GM23338 (cell line): Measurements from ENCODE around the gene PMIS2. TPM values are rescaled to one million over a fixed set of nuclear protein-coding genes. Genes with fewer than 3 reads are reported as not detected.

Experiments
- ATAC-seq: fragments of 200-7000 bp; cut with Tn5 transposase; 3 replicates; pipeline ENCODE4 v1.9.1; 2020
- DNase-seq: peaks from one replicate; pipeline ENCODE4 v3.0.0-alpha.2; 2015; ENCODE audit warnings: low spot score
- H2AFZ ChIP-seq: fragments of 200-600 bp; sonication (generic); 2 replicates; pipeline ENCODE4 v1.8.0; 2016; ENCODE audit warnings: antibody characterized with exemption, mild to moderate bottlenecking, moderate library complexity
- H3F3A ChIP-seq: fragments of 200-600 bp; sonication (generic); replicated peaks from 2 replicates; pipeline ENCODE4 v1.8.0; 2017; ENCODE audit warnings: antibody characterized with exemption, mixed run types, low read depth
- H3K27ac ChIP-seq: fragments of 200-600 bp; sonication (generic); 2 replicates; pipeline ENCODE4 v1.6.1; 2016; ENCODE audit warnings: low read depth
- H3K27me3 ChIP-seq: fragments of 200-600 bp; sonication (generic); 2 replicates; pipeline ENCODE4 v1.8.0; 2016; ENCODE audit warnings: mild to moderate bottlenecking, mixed run types, moderate library complexity; ENCODE audit not compliant: insufficient read depth
- H3K36me3 ChIP-seq: fragments of 200-600 bp; sonication (generic); 2 replicates; pipeline ENCODE4 v1.8.0; 2016; ENCODE audit warnings: mild to moderate bottlenecking; ENCODE audit not compliant: insufficient read depth
- H3K4me1 ChIP-seq: fragments of 200-600 bp; sonication (generic); 2 replicates; pipeline ENCODE4 v1.8.0; 2016; ENCODE audit warnings: mild to moderate bottlenecking, moderate library complexity; ENCODE audit not compliant: insufficient read depth
- H3K4me2 ChIP-seq: fragments of 200-600 bp; sonication (generic); 2 replicates; pipeline ENCODE4 v1.7.1; 2017; ENCODE audit warnings: mixed run types
- H3K4me3 ChIP-seq: fragments of 200-600 bp; sonication (generic); 2 replicates; pipeline ENCODE4 v1.6.1; 2016; ENCODE audit warnings: mixed run types
- H3K79me2 ChIP-seq: fragments of 200-600 bp; sonication (generic); replicated peaks from 2 replicates; pipeline ENCODE4 v1.8.0; 2017; ENCODE audit warnings: mild to moderate bottlenecking; ENCODE audit not compliant: insufficient read depth
- H3K9me2 ChIP-seq: fragments of 200-600 bp; sonication (generic); 2 replicates; pipeline ENCODE4 v1.8.0; 2017; ENCODE audit not compliant: insufficient read depth
- H4K20me1 ChIP-seq: fragments of 200-600 bp; sonication (generic); replicated peaks from 2 replicates; pipeline ENCODE4 v1.8.0; 2017; ENCODE audit warnings: mild to moderate bottlenecking; ENCODE audit not compliant: insufficient read depth
- H3K27ac Mint-ChIP-seq: 2 replicates; pipeline ENCODE4 v1.8.0; 2020; ENCODE audit warnings: inconsistent platforms, mild to moderate bottlenecking, moderate library complexity, mixed read lengths
- H3K27me3 Mint-ChIP-seq: 3 replicates; pipeline ENCODE4 v1.8.0; 2022; ENCODE audit warnings: low read depth, mild to moderate bottlenecking, moderate library complexity, mixed read lengths, inconsistent platforms; ENCODE audit not compliant: insufficient read depth, poor library complexity
- H3K36me3 Mint-ChIP-seq: 3 replicates; pipeline ENCODE4 v1.8.0; 2021; ENCODE audit warnings: low read depth, mild to moderate bottlenecking, inconsistent platforms, moderate library complexity, mixed read lengths
- H3K4me1 Mint-ChIP-seq: 3 replicates; pipeline ENCODE4 v1.8.0; 2020; ENCODE audit warnings: mild to moderate bottlenecking, inconsistent platforms, mixed read lengths
- H3K4me3 Mint-ChIP-seq: 3 replicates; pipeline ENCODE4 v1.8.0; 2021; ENCODE audit warnings: moderate library complexity, mild to moderate bottlenecking, inconsistent platforms, mixed read lengths
- H3K9me3 Mint-ChIP-seq: 3 replicates; pipeline ENCODE4 v1.8.0; 2020; ENCODE audit warnings: moderate library complexity, mild to moderate bottlenecking, inconsistent platforms, mixed read lengths
- CREB1 ChIP-seq: fragments of 250-450 bp; sonication (Bioruptor Pico); IDR thresholded peaks from 2 replicates; pipeline ENCODE4 v1.5.0; 2020; ENCODE audit warnings: low read depth, mild to moderate bottlenecking, moderate library complexity
- CTCF ChIP-seq, 2 experiments: fragments of 200-600 bp in 1 of 2; sonication (generic) in 1 of 2; conservative IDR thresholded peaks; 2 replicates each; pipeline versions ENCODE4 v1.5.1 to v1.6.1; 2016 to 2017; ENCODE audit warnings: antibody characterized with exemption in 2 of 2, low read depth in 2 of 2, mild to moderate bottlenecking in 2 of 2, moderate library complexity in 1 of 2
- ETS1 ChIP-seq: IDR thresholded peaks from 2 replicates; pipeline ENCODE4 v1.6.1; 2016; ENCODE audit warnings: antibody characterized with exemption
- EZH2 ChIP-seq: fragments of 200-600 bp; sonication (generic); IDR thresholded peaks from one replicate; pipeline ENCODE4 v1.8.0; 2017; ENCODE audit warnings: antibody characterized with exemption, mild to moderate bottlenecking, low read depth; ENCODE audit not compliant: unreplicated experiment
- JUNB ChIP-seq: IDR thresholded peaks from one replicate; pipeline ENCODE4 v1.6.1; 2016; ENCODE audit warnings: antibody characterized with exemption; ENCODE audit not compliant: unreplicated experiment
- NANOG ChIP-seq: IDR thresholded peaks from 2 replicates; pipeline ENCODE4 v1.6.1; 2016; ENCODE audit warnings: antibody characterized with exemption, borderline replicate concordance
- POLR2AphosphoS5 ChIP-seq: IDR thresholded peaks from 2 replicates; pipeline ENCODE4 v1.6.1; 2016; ENCODE audit warnings: antibody characterized with exemption, low read depth
- ZNF331 ChIP-seq: fragments of 250-450 bp; sonication (Bioruptor Pico); IDR thresholded peaks from 2 replicates; pipeline ENCODE4 v1.5.0; 2020; ENCODE audit warnings: low read depth, mild to moderate bottlenecking, moderate library complexity
- ZNF462 ChIP-seq: fragments of 250-450 bp; sonication (Bioruptor Pico); IDR thresholded peaks from 2 replicates; pipeline ENCODE4 v1.5.0; 2020; ENCODE audit warnings: mild to moderate bottlenecking, moderate library complexity
- polyA plus RNA-seq: library from polyadenylated mRNA; unstranded; fragments of >200 nt; fragmentation: Nextera tagmentation; extraction: Ambion mirVana; gene quantifications from 2 replicates; pipeline ENCODE4 v1.2.1, GENCODE V29; 2016
- total RNA-seq: library from RNA; depleted of rRNA; stranded (reverse); fragments of >200 nt; shearing (Covaris generic); gene quantifications from 2 replicates; pipeline ENCODE4 v1.2.3, GENCODE V29; 2014
- TF ChIP-seq, protein P1 (sequence below): IDR thresholded peaks from one replicate; pipeline ENCODE4 v1.6.1; 2018; ENCODE audit warnings: antibody characterized with exemption; ENCODE audit not compliant: unreplicated experiment

The PMIS2 gene
- total and polyA plus RNA-seq, 2 experiments from 2014 or later = not detected

GRCh38 chr19:35596366-35596999, 10.5 kb downstream of the PMIS2 start:
- H3K4me3 Mint-ChIP-seq = no peak overlapping the region; the same call in 2 of the 3 replicates
- H3K36me3 Mint-ChIP-seq = no peaks in the 10 kb centered on the region
- no peaks in the 10 kb centered on the region for H3K4me1 Mint-ChIP-seq
- DNase-seq (peak; percentile 61), ATAC-seq (peak; percentile 79)
- Histone ChIP-seq H3K9me2 (no peaks in the 10 kb centered on the region), H3K4me1 (no peaks in the 10 kb centered on the region), H3K79me2 (no peaks in the 10 kb centered on the region), H2AFZ (no peak overlapping the region), H3K4me3 (no peak overlapping the region), H3F3A (no peaks in the 10 kb centered on the region), H3K27ac (no peak overlapping the region), H4K20me1 (no peaks in the 10 kb centered on the region; the same call in 1 of the 2 replicates), H3K36me3 (no peaks in the 10 kb centered on the region), H3K27me3 (no peaks in the 10 kb centered on the region), H3K4me2 (no peak overlapping the region)
- H3K9me3 Mint-ChIP-seq = no peaks in the 10 kb centered on the region; the same call in 2 of the 3 replicates
- TF ChIP-seq ZNF331 (no peak), ETS1 (no peak), NANOG (no peak), CTCF (conservative IDR thresholded peaks at IDR 0.05; ENCODE audit: low read depth in 2 of 2) (no peak), ZNF462 (CRISPR knock-in tag) (no peak), JUNB (no peak), EZH2 (no peak), CREB1 (CRISPR knock-in tag) (no peak), POLR2AphosphoS5 (no peak)
- TF ChIP-seq, protein P1, sequence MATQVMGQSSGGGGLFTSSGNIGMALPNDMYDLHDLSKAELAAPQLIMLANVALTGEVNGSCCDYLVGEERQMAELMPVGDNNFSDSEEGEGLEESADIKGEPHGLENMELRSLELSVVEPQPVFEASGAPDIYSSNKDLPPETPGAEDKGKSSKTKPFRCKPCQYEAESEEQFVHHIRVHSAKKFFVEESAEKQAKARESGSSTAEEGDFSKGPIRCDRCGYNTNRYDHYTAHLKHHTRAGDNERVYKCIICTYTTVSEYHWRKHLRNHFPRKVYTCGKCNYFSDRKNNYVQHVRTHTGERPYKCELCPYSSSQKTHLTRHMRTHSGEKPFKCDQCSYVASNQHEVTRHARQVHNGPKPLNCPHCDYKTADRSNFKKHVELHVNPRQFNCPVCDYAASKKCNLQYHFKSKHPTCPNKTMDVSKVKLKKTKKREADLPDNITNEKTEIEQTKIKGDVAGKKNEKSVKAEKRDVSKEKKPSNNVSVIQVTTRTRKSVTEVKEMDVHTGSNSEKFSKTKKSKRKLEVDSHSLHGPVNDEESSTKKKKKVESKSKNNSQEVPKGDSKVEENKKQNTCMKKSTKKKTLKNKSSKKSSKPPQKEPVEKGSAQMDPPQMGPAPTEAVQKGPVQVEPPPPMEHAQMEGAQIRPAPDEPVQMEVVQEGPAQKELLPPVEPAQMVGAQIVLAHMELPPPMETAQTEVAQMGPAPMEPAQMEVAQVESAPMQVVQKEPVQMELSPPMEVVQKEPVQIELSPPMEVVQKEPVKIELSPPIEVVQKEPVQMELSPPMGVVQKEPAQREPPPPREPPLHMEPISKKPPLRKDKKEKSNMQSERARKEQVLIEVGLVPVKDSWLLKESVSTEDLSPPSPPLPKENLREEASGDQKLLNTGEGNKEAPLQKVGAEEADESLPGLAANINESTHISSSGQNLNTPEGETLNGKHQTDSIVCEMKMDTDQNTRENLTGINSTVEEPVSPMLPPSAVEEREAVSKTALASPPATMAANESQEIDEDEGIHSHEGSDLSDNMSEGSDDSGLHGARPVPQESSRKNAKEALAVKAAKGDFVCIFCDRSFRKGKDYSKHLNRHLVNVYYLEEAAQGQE = no peak
- peaks cover 11% of the 10 kb centered on the region for H3K27me3 Mint-ChIP-seq
- no peak overlapping the region for H3K27ac Mint-ChIP-seq
